ENCODE measurements around the gene SFMBT1.

DNA sequence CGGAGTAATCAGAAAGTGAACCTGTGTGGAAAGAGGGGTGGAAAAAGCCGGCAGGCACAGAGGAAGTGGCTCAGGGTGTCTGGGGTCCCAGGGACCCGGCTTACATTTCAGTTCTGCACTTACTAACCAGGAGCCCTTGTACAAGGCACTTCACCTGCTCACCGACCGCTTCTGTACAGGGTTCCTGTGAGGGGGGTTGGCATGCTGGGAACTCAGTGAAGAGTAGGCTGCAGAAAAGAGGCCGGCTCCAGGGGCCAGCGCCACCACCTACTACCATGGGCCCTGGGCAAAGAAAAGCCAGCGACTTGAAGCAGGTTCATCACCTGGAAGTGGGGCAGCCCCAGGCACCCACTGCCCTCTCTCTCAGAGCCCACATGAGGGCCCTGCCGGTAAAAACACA lies 154.7 kb downstream of the SFMBT1 start:
- TF ChIP-seq, protein P1, sequence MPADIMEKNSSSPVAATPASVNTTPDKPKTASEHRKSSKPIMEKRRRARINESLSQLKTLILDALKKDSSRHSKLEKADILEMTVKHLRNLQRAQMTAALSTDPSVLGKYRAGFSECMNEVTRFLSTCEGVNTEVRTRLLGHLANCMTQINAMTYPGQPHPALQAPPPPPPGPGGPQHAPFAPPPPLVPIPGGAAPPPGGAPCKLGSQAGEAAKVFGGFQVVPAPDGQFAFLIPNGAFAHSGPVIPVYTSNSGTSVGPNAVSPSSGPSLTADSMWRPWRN (IDR thresholded peaks at IDR 0.05; ENCODE audit: low read depth) = no peak
- TF ChIP-seq, protein P2, sequence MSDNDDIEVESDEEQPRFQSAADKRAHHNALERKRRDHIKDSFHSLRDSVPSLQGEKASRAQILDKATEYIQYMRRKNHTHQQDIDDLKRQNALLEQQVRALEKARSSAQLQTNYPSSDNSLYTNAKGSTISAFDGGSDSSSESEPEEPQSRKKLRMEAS (CRISPR knock-in tag; IDR thresholded peaks at IDR 0.05) = no peak
- no peak for TF ChIP-seq FOXA1 (IDR thresholded peaks at IDR 0.05; ENCODE audit: borderline replicate concordance)
- TF ChIP-seq, protein P3, sequence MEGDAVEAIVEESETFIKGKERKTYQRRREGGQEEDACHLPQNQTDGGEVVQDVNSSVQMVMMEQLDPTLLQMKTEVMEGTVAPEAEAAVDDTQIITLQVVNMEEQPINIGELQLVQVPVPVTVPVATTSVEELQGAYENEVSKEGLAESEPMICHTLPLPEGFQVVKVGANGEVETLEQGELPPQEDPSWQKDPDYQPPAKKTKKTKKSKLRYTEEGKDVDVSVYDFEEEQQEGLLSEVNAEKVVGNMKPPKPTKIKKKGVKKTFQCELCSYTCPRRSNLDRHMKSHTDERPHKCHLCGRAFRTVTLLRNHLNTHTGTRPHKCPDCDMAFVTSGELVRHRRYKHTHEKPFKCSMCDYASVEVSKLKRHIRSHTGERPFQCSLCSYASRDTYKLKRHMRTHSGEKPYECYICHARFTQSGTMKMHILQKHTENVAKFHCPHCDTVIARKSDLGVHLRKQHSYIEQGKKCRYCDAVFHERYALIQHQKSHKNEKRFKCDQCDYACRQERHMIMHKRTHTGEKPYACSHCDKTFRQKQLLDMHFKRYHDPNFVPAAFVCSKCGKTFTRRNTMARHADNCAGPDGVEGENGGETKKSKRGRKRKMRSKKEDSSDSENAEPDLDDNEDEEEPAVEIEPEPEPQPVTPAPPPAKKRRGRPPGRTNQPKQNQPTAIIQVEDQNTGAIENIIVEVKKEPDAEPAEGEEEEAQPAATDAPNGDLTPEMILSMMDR (IDR thresholded peaks at IDR 0.05 in 2 of 3, conservative IDR thresholded peaks at IDR 0.05 in 1 of 3; ENCODE audit: insufficient read depth in 2 of 3, low read depth in 1 of 3, low read length in 3 of 3) = no peak
- TF ChIP-seq, protein P4, sequence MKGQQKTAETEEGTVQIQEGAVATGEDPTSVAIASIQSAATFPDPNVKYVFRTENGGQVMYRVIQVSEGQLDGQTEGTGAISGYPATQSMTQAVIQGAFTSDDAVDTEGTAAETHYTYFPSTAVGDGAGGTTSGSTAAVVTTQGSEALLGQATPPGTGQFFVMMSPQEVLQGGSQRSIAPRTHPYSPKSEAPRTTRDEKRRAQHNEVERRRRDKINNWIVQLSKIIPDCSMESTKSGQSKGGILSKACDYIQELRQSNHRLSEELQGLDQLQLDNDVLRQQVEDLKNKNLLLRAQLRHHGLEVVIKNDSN (CRISPR knock-in tag; IDR thresholded peaks at IDR 0.05) = no peak

Measured in K562 (cell line).